K562 (cell line): ENCODE data around the gene ACTN4. TPM values are rescaled to one million over a fixed set of nuclear protein-coding genes. Genes with fewer than 3 reads are reported as not detected.

ENCODE experiments used
- ADNP ChIP-seq: fragments of 200-800 bp; sonication (Bioruptor generic); IDR thresholded peaks from 2 replicates; pipeline ENCODE4 v1.6.1; 2016; ENCODE audit warnings: missing genetic modification characterization, missing compliant biosample characterization
- CHD4 ChIP-seq: fragments of 200-600 bp; sonication (generic); IDR thresholded peaks from 3 replicates; pipeline ENCODE4 v1.6.1; 2012; ENCODE audit warnings: low read depth, mild to moderate bottlenecking, mixed read lengths, low read length, inconsistent platforms; ENCODE audit not compliant: insufficient read depth, insufficient replicate concordance, poor library complexity, severe bottlenecking
- ETV6 ChIP-seq, 3 experiments: fragments of 150-350 bp in 1 of 3; sonication (generic) in 1 of 3; formaldehyde crosslinking in 1 of 3; IDR thresholded peaks; 2 replicates each; pipeline versions ENCODE4 v1.6.1 to v1.8.0; 2014 to 2022; ENCODE audit warnings: borderline replicate concordance in 2 of 3, low read depth in 2 of 3, antibody characterized with exemption in 1 of 3, low read length in 1 of 3, mild to moderate bottlenecking in 1 of 3, missing genetic modification reagents in 1 of 3
- EZH2 ChIP-seq: IDR thresholded peaks from 2 replicates; pipeline ENCODE4 v1.6.1; 2012; ENCODE audit warnings: low read depth, mild to moderate bottlenecking, inconsistent platforms, low read length, borderline replicate concordance
- MCM5 ChIP-seq: fragments of 450-650 bp; IDR thresholded peaks from 2 replicates; pipeline ENCODE4 v1.6.1; 2016; ENCODE audit warnings: low read depth
- MYBL2 ChIP-seq, 2 experiments: fragments of 450-650 bp in 1 of 2; sonication (generic) in 1 of 2; formaldehyde crosslinking in 1 of 2; IDR thresholded peaks; 2 replicates each; pipeline versions ENCODE4 v1.6.1 to v1.8.1; 2017 to 2022; ENCODE audit warnings: borderline replicate concordance in 1 of 2, inconsistent platforms in 1 of 2, low read depth in 1 of 2, mild to moderate bottlenecking in 1 of 2, missing genetic modification reagents in 1 of 2, moderate library complexity in 1 of 2
- NFATC3 ChIP-seq: fragments of 450-650 bp; IDR thresholded peaks from 2 replicates; pipeline ENCODE4 v1.6.1; 2017; ENCODE audit warnings: mild to moderate bottlenecking
- RBM39 ChIP-seq: fragments of 200-400 bp; formaldehyde crosslinking; optimal IDR thresholded peaks from 2 replicates; pipeline ENCODE3; 2018; ENCODE audit warnings: low read depth, low read length
- TGIF2 ChIP-seq: sonication (generic); formaldehyde crosslinking; IDR thresholded peaks from 2 replicates; pipeline ENCODE4 v1.8.1; 2022; ENCODE audit warnings: mild to moderate bottlenecking, missing genetic modification reagents, moderate library complexity
- polyA plus RNA-seq, 8 experiments: library from polyadenylated mRNA; depleted of rRNA in 4 of 8; stranded (reverse) in 5 of 8; unstranded in 3 of 8; fragments of >200 nt; fragmentation: Nextera tagmentation in 2 of 8; fragmentation: Illumina TruSeq in 1 of 8; extraction: Ambion mirVana in 2 of 8; extraction: Trizol in 1 of 8; gene quantifications; 2 replicates each; pipeline versions ENCODE4 v1.2.1 to v1.2.3, GENCODE V29; 2011 to 2014; ENCODE audit warnings: inconsistent platforms in 1 of 8, missing spikeins in 1 of 8
- total RNA-seq, 7 experiments: library from RNA; depleted of rRNA in 6 of 7; stranded (reverse); fragments of >200 nt in 6 of 7; fragmentation: Illumina TruSeq in 2 of 7; extraction: Trizol in 2 of 7; gene quantifications; 2 replicates each; pipeline versions ENCODE4 v1.2.1 to v1.2.3, GENCODE V29; 2011 to 2021; ENCODE audit warnings: low replicate concordance in 1 of 7
- TF ChIP-seq, protein P1 (sequence below): fragments of 250-450 bp; sonication (Bioruptor Pico); IDR thresholded peaks from 2 replicates; pipeline ENCODE4 v1.6.1; 2021; ENCODE audit warnings: mild to moderate bottlenecking
- TF ChIP-seq, protein P2 (sequence below): fragments of 250-450 bp; sonication (Bioruptor Pico); IDR thresholded peaks from 2 replicates; pipeline ENCODE4 v1.5.0; 2020; ENCODE audit warnings: mild to moderate bottlenecking, borderline replicate concordance
- TF ChIP-seq, protein P3 (sequence below): fragments of 450-650 bp; IDR thresholded peaks from 2 replicates; pipeline ENCODE4 v1.7.1; 2018; ENCODE audit warnings: mild to moderate bottlenecking, low read depth; ENCODE audit not compliant: partially characterized antibody
- TF ChIP-seq, protein P4 (sequence below): fragments of 200-800 bp; sonication (Bioruptor generic); IDR thresholded peaks from 2 replicates; pipeline ENCODE4 v1.6.1; 2017; ENCODE audit warnings: missing genetic modification characterization, missing compliant biosample characterization
- TF ChIP-seq, protein P5 (sequence below): sonication (generic); formaldehyde crosslinking; IDR thresholded peaks from 2 replicates; pipeline ENCODE4 v1.8.1; 2022; ENCODE audit warnings: missing genetic modification reagents
- TF ChIP-seq, protein P6 (sequence below): sonication (generic); formaldehyde crosslinking; IDR thresholded peaks from 2 replicates; pipeline ENCODE4 v1.8.1; 2023; ENCODE audit warnings: mild to moderate bottlenecking, missing genetic modification reagents

Gene ACTN4
- total and polyA plus RNA-seq, 9 of the 15 experiments (the other 6 are each of a cell fraction or from before 2014, with no cell fraction given), result 3.1 to 385 (median 125) TPM

DNA sequence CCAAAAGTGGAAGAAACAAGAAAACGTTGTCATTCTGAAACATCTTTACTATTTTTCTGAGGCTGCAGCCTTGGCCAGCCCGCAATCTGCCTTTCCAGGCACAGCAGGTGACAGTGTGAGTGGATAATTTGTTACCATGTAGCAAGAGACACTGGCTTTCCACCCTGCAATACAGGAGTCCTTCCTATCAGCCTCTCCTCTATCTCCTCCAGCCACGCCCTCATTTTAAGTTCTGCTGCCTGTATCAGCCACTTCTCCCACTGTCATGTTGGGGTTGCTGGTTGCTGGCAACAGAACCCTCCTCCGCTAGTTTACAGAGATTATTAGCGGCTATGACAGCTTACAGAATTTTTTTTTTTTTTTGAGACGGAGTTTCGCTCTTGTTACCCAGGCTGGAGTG, 133.6 kb downstream of the ACTN4 start (continued):
- TF ChIP-seq, protein P1, sequence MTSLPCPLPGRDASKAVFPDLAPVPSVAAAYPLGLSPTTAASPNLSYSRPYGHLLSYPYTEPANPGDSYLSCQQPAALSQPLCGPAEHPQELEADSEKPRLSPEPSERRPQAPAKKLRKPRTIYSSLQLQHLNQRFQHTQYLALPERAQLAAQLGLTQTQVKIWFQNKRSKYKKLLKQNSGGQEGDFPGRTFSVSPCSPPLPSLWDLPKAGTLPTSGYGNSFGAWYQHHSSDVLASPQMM (CRISPR knock-in tag), result no peak
- TF ChIP-seq, protein P2, sequence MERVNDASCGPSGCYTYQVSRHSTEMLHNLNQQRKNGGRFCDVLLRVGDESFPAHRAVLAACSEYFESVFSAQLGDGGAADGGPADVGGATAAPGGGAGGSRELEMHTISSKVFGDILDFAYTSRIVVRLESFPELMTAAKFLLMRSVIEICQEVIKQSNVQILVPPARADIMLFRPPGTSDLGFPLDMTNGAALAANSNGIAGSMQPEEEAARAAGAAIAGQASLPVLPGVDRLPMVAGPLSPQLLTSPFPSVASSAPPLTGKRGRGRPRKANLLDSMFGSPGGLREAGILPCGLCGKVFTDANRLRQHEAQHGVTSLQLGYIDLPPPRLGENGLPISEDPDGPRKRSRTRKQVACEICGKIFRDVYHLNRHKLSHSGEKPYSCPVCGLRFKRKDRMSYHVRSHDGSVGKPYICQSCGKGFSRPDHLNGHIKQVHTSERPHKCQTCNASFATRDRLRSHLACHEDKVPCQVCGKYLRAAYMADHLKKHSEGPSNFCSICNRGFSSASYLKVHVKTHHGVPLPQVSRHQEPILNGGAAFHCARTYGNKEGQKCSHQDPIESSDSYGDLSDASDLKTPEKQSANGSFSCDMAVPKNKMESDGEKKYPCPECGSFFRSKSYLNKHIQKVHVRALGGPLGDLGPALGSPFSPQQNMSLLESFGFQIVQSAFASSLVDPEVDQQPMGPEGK (CRISPR knock-in tag), result no peak
- TF ChIP-seq, protein P3, sequence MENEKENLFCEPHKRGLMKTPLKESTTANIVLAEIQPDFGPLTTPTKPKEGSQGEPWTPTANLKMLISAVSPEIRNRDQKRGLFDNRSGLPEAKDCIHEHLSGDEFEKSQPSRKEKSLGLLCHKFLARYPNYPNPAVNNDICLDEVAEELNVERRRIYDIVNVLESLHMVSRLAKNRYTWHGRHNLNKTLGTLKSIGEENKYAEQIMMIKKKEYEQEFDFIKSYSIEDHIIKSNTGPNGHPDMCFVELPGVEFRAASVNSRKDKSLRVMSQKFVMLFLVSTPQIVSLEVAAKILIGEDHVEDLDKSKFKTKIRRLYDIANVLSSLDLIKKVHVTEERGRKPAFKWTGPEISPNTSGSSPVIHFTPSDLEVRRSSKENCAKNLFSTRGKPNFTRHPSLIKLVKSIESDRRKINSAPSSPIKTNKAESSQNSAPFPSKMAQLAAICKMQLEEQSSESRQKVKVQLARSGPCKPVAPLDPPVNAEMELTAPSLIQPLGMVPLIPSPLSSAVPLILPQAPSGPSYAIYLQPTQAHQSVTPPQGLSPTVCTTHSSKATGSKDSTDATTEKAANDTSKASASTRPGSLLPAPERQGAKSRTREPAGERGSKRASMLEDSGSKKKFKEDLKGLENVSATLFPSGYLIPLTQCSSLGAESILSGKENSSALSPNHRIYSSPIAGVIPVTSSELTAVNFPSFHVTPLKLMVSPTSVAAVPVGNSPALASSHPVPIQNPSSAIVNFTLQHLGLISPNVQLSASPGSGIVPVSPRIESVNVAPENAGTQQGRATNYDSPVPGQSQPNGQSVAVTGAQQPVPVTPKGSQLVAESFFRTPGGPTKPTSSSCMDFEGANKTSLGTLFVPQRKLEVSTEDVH, result no peak
- TF ChIP-seq CHD4, result no peak
- TF ChIP-seq MCM5, result no peak
- TF ChIP-seq MYBL2 (IDR thresholded peaks at IDR 0.05; ENCODE audit: low read depth), result no peak
- no peak for TF ChIP-seq MYBL2 (CRISPR knock-in tag; IDR thresholded peaks at IDR 0.05; ENCODE audit: borderline replicate concordance)
- TF ChIP-seq ADNP (tag), result no peak
- TF ChIP-seq EZH2, result no peak
- TF ChIP-seq NFATC3, result no peak
- TF ChIP-seq RBM39, result no peak
- TF ChIP-seq, protein P4, sequence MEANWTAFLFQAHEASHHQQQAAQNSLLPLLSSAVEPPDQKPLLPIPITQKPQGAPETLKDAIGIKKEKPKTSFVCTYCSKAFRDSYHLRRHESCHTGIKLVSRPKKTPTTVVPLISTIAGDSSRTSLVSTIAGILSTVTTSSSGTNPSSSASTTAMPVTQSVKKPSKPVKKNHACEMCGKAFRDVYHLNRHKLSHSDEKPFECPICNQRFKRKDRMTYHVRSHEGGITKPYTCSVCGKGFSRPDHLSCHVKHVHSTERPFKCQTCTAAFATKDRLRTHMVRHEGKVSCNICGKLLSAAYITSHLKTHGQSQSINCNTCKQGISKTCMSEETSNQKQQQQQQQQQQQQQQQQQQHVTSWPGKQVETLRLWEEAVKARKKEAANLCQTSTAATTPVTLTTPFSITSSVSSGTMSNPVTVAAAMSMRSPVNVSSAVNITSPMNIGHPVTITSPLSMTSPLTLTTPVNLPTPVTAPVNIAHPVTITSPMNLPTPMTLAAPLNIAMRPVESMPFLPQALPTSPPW (CRISPR knock-in tag), result peak; percentile 42; the same call in 1 of the 2 replicates
- TF ChIP-seq TGIF2 (CRISPR knock-in tag), result no peak
- TF ChIP-seq, protein P5, sequence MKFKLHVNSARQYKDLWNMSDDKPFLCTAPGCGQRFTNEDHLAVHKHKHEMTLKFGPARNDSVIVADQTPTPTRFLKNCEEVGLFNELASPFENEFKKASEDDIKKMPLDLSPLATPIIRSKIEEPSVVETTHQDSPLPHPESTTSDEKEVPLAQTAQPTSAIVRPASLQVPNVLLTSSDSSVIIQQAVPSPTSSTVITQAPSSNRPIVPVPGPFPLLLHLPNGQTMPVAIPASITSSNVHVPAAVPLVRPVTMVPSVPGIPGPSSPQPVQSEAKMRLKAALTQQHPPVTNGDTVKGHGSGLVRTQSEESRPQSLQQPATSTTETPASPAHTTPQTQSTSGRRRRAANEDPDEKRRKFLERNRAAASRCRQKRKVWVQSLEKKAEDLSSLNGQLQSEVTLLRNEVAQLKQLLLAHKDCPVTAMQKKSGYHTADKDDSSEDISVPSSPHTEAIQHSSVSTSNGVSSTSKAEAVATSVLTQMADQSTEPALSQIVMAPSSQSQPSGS (CRISPR knock-in tag), result no peak
- TF ChIP-seq ETV6 (IDR thresholded peaks at IDR 0.05; ENCODE audit: borderline replicate concordance in 1 of 2, low read depth in 2 of 2, low read length in 1 of 2), result no peak
- no peak for TF ChIP-seq ETV6 (CRISPR knock-in tag; IDR thresholded peaks at IDR 0.05; ENCODE audit: borderline replicate concordance)
- TF ChIP-seq, protein P6, sequence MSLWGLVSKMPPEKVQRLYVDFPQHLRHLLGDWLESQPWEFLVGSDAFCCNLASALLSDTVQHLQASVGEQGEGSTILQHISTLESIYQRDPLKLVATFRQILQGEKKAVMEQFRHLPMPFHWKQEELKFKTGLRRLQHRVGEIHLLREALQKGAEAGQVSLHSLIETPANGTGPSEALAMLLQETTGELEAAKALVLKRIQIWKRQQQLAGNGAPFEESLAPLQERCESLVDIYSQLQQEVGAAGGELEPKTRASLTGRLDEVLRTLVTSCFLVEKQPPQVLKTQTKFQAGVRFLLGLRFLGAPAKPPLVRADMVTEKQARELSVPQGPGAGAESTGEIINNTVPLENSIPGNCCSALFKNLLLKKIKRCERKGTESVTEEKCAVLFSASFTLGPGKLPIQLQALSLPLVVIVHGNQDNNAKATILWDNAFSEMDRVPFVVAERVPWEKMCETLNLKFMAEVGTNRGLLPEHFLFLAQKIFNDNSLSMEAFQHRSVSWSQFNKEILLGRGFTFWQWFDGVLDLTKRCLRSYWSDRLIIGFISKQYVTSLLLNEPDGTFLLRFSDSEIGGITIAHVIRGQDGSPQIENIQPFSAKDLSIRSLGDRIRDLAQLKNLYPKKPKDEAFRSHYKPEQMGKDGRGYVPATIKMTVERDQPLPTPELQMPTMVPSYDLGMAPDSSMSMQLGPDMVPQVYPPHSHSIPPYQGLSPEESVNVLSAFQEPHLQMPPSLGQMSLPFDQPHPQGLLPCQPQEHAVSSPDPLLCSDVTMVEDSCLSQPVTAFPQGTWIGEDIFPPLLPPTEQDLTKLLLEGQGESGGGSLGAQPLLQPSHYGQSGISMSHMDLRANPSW (CRISPR knock-in tag), result no peak
